ENCODE data around the gene MMAB. TPM values are rescaled to one million over a fixed set of nuclear protein-coding genes. Genes with fewer than 3 reads are reported as not detected.

MMAB gene
- total RNA-seq, 2 donors from 2014 or later = 12.5 to 29.7 TPM

DNA sequence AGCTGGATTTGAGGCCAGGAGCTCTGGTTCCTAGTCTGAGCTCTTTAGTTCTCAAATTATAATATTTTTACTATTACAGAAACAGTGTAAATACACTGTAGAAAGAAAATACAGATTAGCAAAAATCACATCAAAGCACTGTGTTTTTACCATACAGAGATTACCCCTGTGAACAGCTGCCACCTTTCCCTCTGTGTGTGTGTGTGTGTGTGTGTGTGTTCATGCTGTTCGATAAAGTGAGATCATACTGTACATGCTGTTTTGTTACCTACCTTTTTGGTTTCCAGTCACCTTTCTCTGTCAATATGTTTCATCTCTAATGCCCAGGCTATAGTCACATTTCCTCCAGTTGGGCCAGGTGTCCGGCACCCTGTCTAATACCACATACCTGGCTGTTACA lies 27.2 kb upstream of the MMAB start:
- TF ChIP-seq, protein P1, sequence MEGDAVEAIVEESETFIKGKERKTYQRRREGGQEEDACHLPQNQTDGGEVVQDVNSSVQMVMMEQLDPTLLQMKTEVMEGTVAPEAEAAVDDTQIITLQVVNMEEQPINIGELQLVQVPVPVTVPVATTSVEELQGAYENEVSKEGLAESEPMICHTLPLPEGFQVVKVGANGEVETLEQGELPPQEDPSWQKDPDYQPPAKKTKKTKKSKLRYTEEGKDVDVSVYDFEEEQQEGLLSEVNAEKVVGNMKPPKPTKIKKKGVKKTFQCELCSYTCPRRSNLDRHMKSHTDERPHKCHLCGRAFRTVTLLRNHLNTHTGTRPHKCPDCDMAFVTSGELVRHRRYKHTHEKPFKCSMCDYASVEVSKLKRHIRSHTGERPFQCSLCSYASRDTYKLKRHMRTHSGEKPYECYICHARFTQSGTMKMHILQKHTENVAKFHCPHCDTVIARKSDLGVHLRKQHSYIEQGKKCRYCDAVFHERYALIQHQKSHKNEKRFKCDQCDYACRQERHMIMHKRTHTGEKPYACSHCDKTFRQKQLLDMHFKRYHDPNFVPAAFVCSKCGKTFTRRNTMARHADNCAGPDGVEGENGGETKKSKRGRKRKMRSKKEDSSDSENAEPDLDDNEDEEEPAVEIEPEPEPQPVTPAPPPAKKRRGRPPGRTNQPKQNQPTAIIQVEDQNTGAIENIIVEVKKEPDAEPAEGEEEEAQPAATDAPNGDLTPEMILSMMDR (IDR thresholded peaks at IDR 0.05) = no peak
- TF ChIP-seq POLR2A (IDR thresholded peaks at IDR 0.05) = no peak
- peak; percentile 74 for ATAC-seq
- WGBS, 2 donors = 26 to 41% methylated on average over 2 of the region's 2 CpGs

DNA sequence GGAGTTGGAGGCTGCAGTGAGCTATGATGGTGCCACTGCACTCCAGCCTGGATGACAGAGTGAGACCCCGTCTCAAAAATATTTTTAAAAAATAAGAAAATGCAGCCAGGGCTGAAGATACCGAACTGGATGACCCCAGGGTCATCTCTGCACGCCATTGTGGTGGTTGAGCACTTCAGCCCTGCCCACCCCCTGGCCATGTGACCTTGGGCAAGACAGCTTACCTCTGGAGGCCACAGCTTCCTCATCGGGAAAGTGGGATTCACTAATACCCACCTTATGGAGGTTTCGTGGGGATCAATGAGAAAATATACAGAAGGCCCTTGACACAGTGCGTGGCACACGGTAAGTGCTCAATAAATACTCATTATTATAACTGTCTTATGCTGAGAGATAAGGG lies 25.8 kb upstream of the MMAB start:
- H3K4me1 ChIP-seq = peaks cover 22% of the 10 kb centered on the region
- H3K9me3 ChIP-seq = no peaks in the 10 kb centered on the region
- TF ChIP-seq POLR2A (IDR thresholded peaks at IDR 0.05) = no peak
- TF ChIP-seq, protein P1 (IDR thresholded peaks at IDR 0.05) = no peak
- DNase-seq (no peak), ATAC-seq (no peak)
- intact Hi-C loops (cut with DNase I) = loop anchor here (5.0 kb wide), 1 partner anchor 178 kb away; no protein-coding TSS in a partner anchor
- WGBS, 2 donors = 67 to 68% methylated on average over 7 of the region's 7 CpGs
- H3K27me3 ChIP-seq = no peaks in the 10 kb centered on the region
- H3K27ac ChIP-seq = no peak overlapping the region
- H3K36me3 ChIP-seq (replicated peaks in 1 of 2; ENCODE audit: insufficient read depth in 1 of 2, low read depth in 2 of 2) = no peaks in the 10 kb centered on the region
- no peak overlapping the region for H3K4me3 ChIP-seq

More for the DNA sequence above, 27.2 kb upstream of the MMAB start:
- Histone ChIP-seq H3K4me1 (peaks cover 22% of the 10 kb centered on the region), H3K27ac (peak overlapping the region in 2 of 4 donors; percentile 51 to 68), H3K36me3 (replicated peaks in 1 of 2; ENCODE audit: insufficient read depth in 1 of 2, low read depth in 2 of 2) (no peaks in the 10 kb centered on the region), H3K9me3 (no peaks in the 10 kb centered on the region), H3K27me3 (no peaks in the 10 kb centered on the region), H3K4me3 (no peak overlapping the region)
- peak; percentile 58 to 70 (median 63) for DNase-seq
- intact Hi-C loops (cut with DNase I) = no loop called here

DNA sequence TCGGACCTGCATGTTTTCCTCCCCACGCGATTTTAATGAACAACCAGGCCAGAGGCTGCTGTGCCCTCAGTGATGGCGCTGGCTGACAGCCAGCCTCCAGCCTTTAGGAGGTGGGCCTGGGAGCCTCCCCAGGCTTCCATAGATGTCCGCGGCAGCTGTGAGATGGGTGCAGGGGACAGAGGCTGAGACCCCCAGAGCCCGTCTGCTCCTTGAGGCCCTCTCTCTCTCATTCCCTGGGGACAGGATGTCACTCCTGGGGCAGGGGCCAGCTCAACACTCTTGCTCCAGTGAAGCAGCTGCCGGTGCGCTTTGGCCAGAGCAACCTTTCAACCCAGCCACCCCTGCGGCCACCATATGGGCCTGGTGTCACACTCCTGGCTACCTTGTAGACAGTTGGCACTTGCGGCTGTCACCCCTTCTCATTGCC lies 25.1 kb upstream of the MMAB start:
- no peak for DNase-seq
- intact Hi-C loops (cut with DNase I) = loop anchor here (5.0 kb wide), 1 partner anchor 179 kb away; no protein-coding TSS in a partner anchor
- Histone ChIP-seq H3K4me3 (no peak overlapping the region), H3K9me3 (no peaks in the 10 kb centered on the region), H3K36me3 (replicated peaks in 1 of 2; ENCODE audit: insufficient read depth in 1 of 2, low read depth in 2 of 2) (no peaks in the 10 kb centered on the region), H3K27me3 (no peaks in the 10 kb centered on the region), H3K4me1 (peaks cover 22% of the 10 kb centered on the region), H3K27ac (no peak overlapping the region)
- no peak for ATAC-seq
- TF ChIP-seq, protein P1 (IDR thresholded peaks at IDR 0.05) = no peak
- TF ChIP-seq POLR2A (IDR thresholded peaks at IDR 0.05) = no peak
- 73 to 84% methylated on average over 4 to 11 of the region's 11 CpGs for WGBS, 2 donors

DNA sequence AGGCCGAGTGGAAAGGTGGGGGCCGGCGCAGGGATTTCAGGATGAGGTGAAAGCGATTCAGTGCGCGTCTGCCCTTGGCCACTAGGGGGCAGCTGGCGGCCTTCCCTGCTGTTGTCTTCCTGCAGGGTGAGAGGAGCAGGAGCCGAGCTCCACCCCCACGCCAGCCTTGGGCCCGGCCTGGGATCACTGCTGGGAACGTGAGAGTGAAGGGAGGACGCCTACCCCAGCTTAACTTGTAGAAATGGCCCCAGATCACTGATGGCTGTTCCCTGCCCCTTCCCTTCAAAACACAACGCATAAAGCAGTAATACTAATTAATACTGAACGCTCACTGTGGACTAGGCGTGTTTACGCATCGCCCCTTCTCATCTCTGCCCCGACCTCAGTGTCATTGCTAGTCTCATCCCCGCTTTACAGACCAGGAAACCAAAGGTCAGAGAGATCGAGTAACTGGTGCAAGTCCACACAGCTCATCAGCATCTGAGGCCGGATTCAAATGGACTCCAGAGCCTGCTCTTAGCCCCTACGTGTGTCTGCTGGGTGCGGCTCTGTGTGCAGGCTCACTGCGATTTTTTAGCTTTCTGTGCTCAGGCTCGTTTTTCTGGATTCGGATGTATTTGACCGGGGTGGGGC lies 24.6 kb upstream of the MMAB start:
- WGBS, 2 donors = 34 to 40% methylated on average over 13 to 27 of the region's 27 CpGs
- TF ChIP-seq POLR2A (IDR thresholded peaks at IDR 0.05) = peak in 1 of 3 donors; percentile 17
- TF ChIP-seq, protein P1 (IDR thresholded peaks at IDR 0.05) = peak; percentile 88 to 96 (median 94)
- DNase-seq (peak; percentile 86 to 90 (median 90)), ATAC-seq (peak; percentile 88)
- H3K9me3 ChIP-seq = no peaks in the 10 kb centered on the region
- no peak overlapping the region for H3K4me3 ChIP-seq
- intact Hi-C loops (cut with DNase I) = loop anchor here (5.0 kb wide), 1 partner anchor 179 kb away; no protein-coding TSS in a partner anchor
- H3K27me3 ChIP-seq = no peaks in the 10 kb centered on the region
- no peaks in the 10 kb centered on the region for H3K36me3 ChIP-seq (replicated peaks in 1 of 2; ENCODE audit: insufficient read depth in 1 of 2, low read depth in 2 of 2)
- peaks cover 22% of the 10 kb centered on the region for H3K4me1 ChIP-seq
- H3K27ac ChIP-seq = no peak overlapping the region

DNA sequence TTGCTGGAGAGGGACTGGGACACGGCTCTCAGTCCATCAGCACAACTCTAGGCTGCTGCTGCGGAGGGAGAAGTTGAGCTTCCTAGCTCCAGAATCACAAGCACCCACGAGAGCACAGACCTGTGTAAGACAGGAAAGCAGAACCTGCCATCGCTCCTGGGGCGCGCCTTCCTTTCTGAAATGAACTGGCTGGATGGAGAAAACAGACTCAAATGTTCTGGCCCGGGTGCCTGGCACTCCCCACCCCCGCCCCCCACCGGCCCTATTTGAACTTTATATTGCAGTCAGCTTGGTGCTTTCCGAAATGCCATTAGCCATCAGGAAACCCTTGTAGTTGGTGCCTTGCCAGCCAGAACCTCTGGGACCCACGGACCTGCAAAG lies 24.1 kb upstream of the MMAB start:
- Histone ChIP-seq H3K27ac (no peak overlapping the region), H3K9me3 (no peaks in the 10 kb centered on the region), H3K4me3 (no peak overlapping the region), H3K27me3 (no peaks in the 10 kb centered on the region), H3K36me3 (replicated peaks in 1 of 2; ENCODE audit: insufficient read depth in 1 of 2, low read depth in 2 of 2) (no peaks in the 10 kb centered on the region), H3K4me1 (peaks cover 22% of the 10 kb centered on the region)
- WGBS, 2 donors = 34 to 43% methylated on average over 10 to 11 of the region's 11 CpGs
- no peak for ATAC-seq
- TF ChIP-seq, protein P1 (IDR thresholded peaks at IDR 0.05) = no peak
- intact Hi-C loops (cut with DNase I) = loop anchor here (5.0 kb wide), 1 partner anchor 180 kb away; no protein-coding TSS in a partner anchor
- DNase-seq = no peak
